Endothelial cell of umbilical vein (primary cell): ENCODE results near the gene RAMACL. TPM values are rescaled to one million over a fixed set of nuclear protein-coding genes. Genes with fewer than 3 reads are reported as not detected.

Experiments used
- BruUV-seq: library from RNA; stranded (reverse); fragments of 400-500 nt; replicated peaks from 2 replicates; lab custom pipeline; 2021; lab: Mats Ljungman, UMichigan
- CTCF ChIA-PET: fragments of 300-600, 350-600 bp; sonication (Branson Sonifier 250); formaldehyde crosslinking; loops from one replicate; lab custom pipeline; 2021; ENCODE audit warnings: antibody characterized with exemption, inconsistent platforms; lab: Charles Lee
- POLR2A ChIA-PET: fragments of 300-600, 350-600 bp; sonication (Branson Sonifier 250); formaldehyde crosslinking; loops from one replicate; lab custom pipeline; 2021; ENCODE audit warnings: antibody characterized with exemption, inconsistent platforms; lab: Charles Lee
- DNase-seq: peaks from one replicate; pipeline ENCODE4 v3.0.0-alpha.2; 2011; ENCODE audit warnings: low read depth, low spot score
- FAIRE-seq: peaks from 2 replicates; lab custom pipeline; 2011; peaks lifted over from hg19 to GRCh38; lab: Jason Lieb, UNC
- H2AFZ ChIP-seq: 2 replicates; pipeline ENCODE4 v1.6.0; 2012; ENCODE audit warnings: low read depth, low read length, control low read depth, inconsistent platforms
- H3K27ac ChIP-seq: 2 replicates; pipeline ENCODE4 v1.5.1; 2011; ENCODE audit warnings: low read depth, mild to moderate bottlenecking, control low read depth, low read length, moderate library complexity; ENCODE audit not compliant: insufficient read depth
- H3K27me3 ChIP-seq, 2 experiments: 2 replicates each; pipeline versions ENCODE4 v1.6.0 to v1.6.1; 2011; ENCODE audit warnings: low read length in 2 of 2, mixed read lengths in 1 of 2; ENCODE audit not compliant: control insufficient read depth in 2 of 2, insufficient read depth in 2 of 2
- H3K36me3 ChIP-seq, 2 experiments: 2 replicates in 1 of 2; 3 replicates in 1 of 2; pipeline ENCODE4 v1.5.1; 2011; ENCODE audit warnings: low read length in 2 of 2, mild to moderate bottlenecking in 1 of 2, moderate library complexity in 1 of 2; ENCODE audit not compliant: control insufficient read depth in 2 of 2, insufficient read depth in 2 of 2; ENCODE audit errors: extremely low read depth in 1 of 2
- H3K4me1 ChIP-seq: 3 replicates; pipeline ENCODE4 v1.5.1; 2011; ENCODE audit warnings: mild to moderate bottlenecking, low read length; ENCODE audit not compliant: control insufficient read depth, insufficient read depth; ENCODE audit errors: extremely low read depth
- H3K4me2 ChIP-seq: 2 replicates; pipeline ENCODE4 v1.6.1; 2011; ENCODE audit warnings: low read length, control low read depth, mixed read lengths; ENCODE audit not compliant: insufficient read depth
- H3K4me3 ChIP-seq, 3 experiments: fragments of 200-600 bp in 1 of 3; sonication (generic), shearing (Covaris generic) in 1 of 3; replicated peaks in 1 of 3; 2 replicates each; pipeline ENCODE4 v1.5.1; 2011 to 2016; ENCODE audit warnings: control low read depth in 3 of 3, low read length in 3 of 3, mild to moderate bottlenecking in 2 of 3, inconsistent platforms in 1 of 3, low read depth in 1 of 3, moderate library complexity in 1 of 3; ENCODE audit not compliant: insufficient read depth in 1 of 3
- H3K79me2 ChIP-seq: 2 replicates; pipeline ENCODE4 v1.6.0; 2012; ENCODE audit warnings: low read length, inconsistent platforms; ENCODE audit not compliant: control insufficient read depth, insufficient read depth
- H3K9ac ChIP-seq: replicated peaks from 2 replicates; pipeline ENCODE3; 2011; ENCODE audit warnings: low read length, control low read depth; ENCODE audit not compliant: insufficient read depth; ENCODE audit errors: extremely low read depth
- H3K9me1 ChIP-seq: replicated peaks from 3 replicates; pipeline ENCODE4 v1.6.0; 2011; ENCODE audit warnings: mild to moderate bottlenecking, low read length; ENCODE audit not compliant: control insufficient read depth, insufficient read depth; ENCODE audit errors: extremely low read depth
- H3K9me3 ChIP-seq: replicated peaks from 2 replicates; pipeline ENCODE4 v1.5.1; 2012; ENCODE audit warnings: low read length, inconsistent platforms; ENCODE audit not compliant: control insufficient read depth, insufficient read depth
- H4K20me1 ChIP-seq: replicated peaks from 2 replicates; pipeline ENCODE3; 2011; ENCODE audit warnings: mild to moderate bottlenecking, low read length; ENCODE audit not compliant: control insufficient read depth, insufficient read depth; ENCODE audit errors: extremely low read depth
- CTCF ChIP-seq, 2 donors: IDR thresholded peaks; 1 replicate in 1 of 2; 2 replicates in 1 of 2; pipeline ENCODE4 v1.5.1; 2011; ENCODE audit warnings: low read length in 2 of 2, mild to moderate bottlenecking in 2 of 2, moderate library complexity in 2 of 2, control low read depth in 1 of 2, inconsistent platforms in 1 of 2, low read depth in 1 of 2; ENCODE audit not compliant: insufficient read depth in 1 of 2; ENCODE audit errors: extremely low read depth in 1 of 2
- FOS ChIP-seq: IDR thresholded peaks from 2 replicates; pipeline ENCODE4 v1.6.1; 2011; ENCODE audit warnings: mild to moderate bottlenecking, low read length, moderate library complexity, borderline replicate concordance; ENCODE audit not compliant: insufficient read depth
- dilution Hi-C: fragments of 300-500 bp; cut with MboI; formaldehyde crosslinking; loops from one replicate; pipeline ENCODE4 v1.15.0; 2019; ENCODE audit warnings: low sequenced_read_pairs; ENCODE audit not compliant: extremely low pct_ligation_motif_present
- intact Hi-C: fragments of 100-400 bp; cut with micrococcal nuclease; formaldehyde crosslinking; loops from one replicate; pipeline ENCODE4 v1.10.0; 2022
- polyA plus RNA-seq, 4 experiments: library from polyadenylated mRNA; depleted of rRNA in 3 of 4; stranded (reverse) in 3 of 4; unstranded in 1 of 4; fragments of >200 nt; gene quantifications; 2 replicates each; pipeline versions ENCODE4 v1.2.1 to v1.2.3, GENCODE V29; 2011 to 2012; ENCODE audit warnings: missing spikeins in 1 of 4
- total RNA-seq: library from RNA; stranded (reverse); gene quantifications from 2 replicates; pipeline ENCODE4 v1.2.3, GENCODE V29; 2021

Gene RAMACL
- total and polyA plus RNA-seq, 2 donors (not counting 3 experiments of a cell fraction or from before 2014, with no cell fraction given) = 0.17 to 5.3 TPM

GRCh38 chr6:166567107-166567506 lies 19.4 kb downstream of the RAMACL start:
- H3K9me3 ChIP-seq = no peaks in the 10 kb centered on the region
- no peaks in the 10 kb centered on the region for H3K27me3 ChIP-seq
- TF ChIP-seq FOS (peak; percentile 58), CTCF (IDR thresholded peaks at IDR 0.05; ENCODE audit: extremely low read depth in 1 of 2, insufficient read depth in 1 of 2, low read depth in 1 of 2, low read length in 2 of 2) (no peak)
- H3K27ac ChIP-seq = no peak overlapping the region
- H3K4me2 ChIP-seq = no peak overlapping the region
- ChIA-PET CTCF (interaction anchor here (1.2 to 2.9 kb wide), 3 partner anchors 10 to 17 kb away, joined by 3 to 8 read pairs (median 5); no protein-coding TSS in a partner anchor), POLR2A (interaction anchor here (1.3 kb wide), 1 partner anchor 61 kb away, joined by 3 read pairs; no protein-coding TSS in a partner anchor)
- DNase-seq = peak; percentile 42
- intact Hi-C loops = no loop called here
- peak; percentile 26 for FAIRE-seq
- H3K9ac ChIP-seq = no peak overlapping the region
- BruUV-seq = no TSS peak
- H3K79me2 ChIP-seq = peaks cover 3% of the 10 kb centered on the region
- H3K36me3 ChIP-seq = peaks cover 2 to 9% of the 10 kb centered on the region in 2 experiments
- H2AFZ ChIP-seq = no peak overlapping the region
- H3K9me1 ChIP-seq = no peaks in the 10 kb centered on the region
- no peak overlapping the region for H3K4me3 ChIP-seq
- H3K4me1 ChIP-seq = peaks cover 22% of the 10 kb centered on the region
- no peaks in the 10 kb centered on the region for H4K20me1 ChIP-seq
- dilution Hi-C loops = no loop called here
